Spinal cord (tissue), 10 donors: ENCODE measurements around the gene HOXD13. TPM values are rescaled to one million over a fixed set of nuclear protein-coding genes. Genes with fewer than 3 reads are reported as not detected.
A peak's percentile ranks its signal among the peaks of the same experiment; 100 is the strongest.

Experiments used
- DNase-seq, 6 donors: peaks; one replicate each; pipeline versions ENCODE4 v3.0.0 to v3.0.0-alpha.2; 2013 to 2015; ENCODE audit warnings: low spot score in 6 of 6, low read depth in 4 of 6
- H3K27ac ChIP-seq: one replicate; pipeline ENCODE4 v1.5.1; 2013; ENCODE audit warnings: low read depth, low read length, control low read depth
- H3K27me3 ChIP-seq: one replicate; pipeline ENCODE4 v1.6.1; 2013; ENCODE audit warnings: low read length; ENCODE audit not compliant: control insufficient read depth, insufficient read depth
- H3K36me3 ChIP-seq: one replicate; pipeline ENCODE4 v1.6.1; 2013; ENCODE audit warnings: low read length; ENCODE audit not compliant: control insufficient read depth, insufficient read depth
- H3K4me1 ChIP-seq: one replicate; pipeline ENCODE4 v1.6.1; 2013; ENCODE audit warnings: low read length; ENCODE audit not compliant: control insufficient read depth, insufficient read depth
- H3K4me3 ChIP-seq: one replicate; pipeline ENCODE4 v1.5.1; 2013; ENCODE audit warnings: low read depth, low read length, control low read depth
- H3K9me3 ChIP-seq: one replicate; pipeline ENCODE4 v1.6.1; 2013; ENCODE audit warnings: low read length; ENCODE audit not compliant: control insufficient read depth, insufficient read depth
- WGBS: methylation state at CpG from one replicate; pipeline ENCODE4 v1.1.5; 2013; ENCODE audit warnings: missing lambda C conversion rate; ENCODE audit not compliant: insufficient coverage; 5-methylcytosine and 5-hydroxymethylcytosine counted together
- polyA plus RNA-seq, 2 donors: library from polyadenylated mRNA; unstranded; fragments of 120-200 nt; gene quantifications; one replicate each; pipeline ENCODE4 v1.2.1, GENCODE V29; 2013; ENCODE audit not compliant: insufficient read length in 2 of 2
- total RNA-seq, 2 donors: library from RNA; depleted of rRNA in 1 of 2; stranded (reverse); fragments of 120-200 nt in 1 of 2; fragments of >200 nt in 1 of 2; gene quantifications; one replicate each; pipeline versions ENCODE4 v1.2.3 to v1.2.4, GENCODE V29; 2013 to 2014
- donor health status: healthy.

Gene HOXD13
- total and polyA plus RNA-seq, 4 donors = 0.10 TPM; not detected in 3

DNA sequence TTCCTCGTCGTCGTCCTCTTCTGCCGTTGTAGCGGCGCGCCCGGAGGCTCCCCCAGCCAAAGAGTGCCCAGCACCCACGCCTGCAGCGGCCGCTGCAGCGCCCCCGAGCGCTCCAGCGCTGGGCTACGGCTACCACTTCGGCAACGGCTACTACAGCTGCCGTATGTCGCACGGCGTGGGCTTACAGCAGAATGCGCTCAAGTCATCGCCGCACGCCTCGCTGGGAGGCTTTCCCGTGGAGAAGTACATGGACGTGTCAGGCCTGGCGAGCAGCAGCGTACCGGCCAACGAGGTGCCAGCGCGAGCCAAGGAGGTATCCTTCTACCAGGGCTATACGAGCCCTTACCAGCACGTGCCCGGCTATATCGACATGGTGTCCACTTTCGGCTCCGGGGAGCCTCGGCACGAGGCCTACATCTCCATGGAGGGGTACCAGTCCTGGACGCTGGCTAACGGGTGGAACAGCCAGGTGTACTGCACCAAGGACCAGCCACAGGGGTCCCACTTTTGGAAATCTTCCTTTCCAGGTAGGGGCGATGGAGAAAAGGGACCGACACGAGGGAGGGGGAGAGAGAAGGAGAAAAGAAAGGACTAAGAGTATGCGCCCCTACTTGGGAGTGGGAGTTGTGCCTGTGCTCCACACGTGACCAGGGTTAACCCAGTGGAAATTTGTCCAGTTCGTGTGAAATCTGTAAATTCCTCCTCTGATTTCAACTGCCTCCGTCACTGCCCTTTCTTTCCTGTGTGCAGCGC is 800 bp downstream of the HOXD13 start:
- peak overlapping the region; percentile 1 for H3K4me3 ChIP-seq

DNA sequence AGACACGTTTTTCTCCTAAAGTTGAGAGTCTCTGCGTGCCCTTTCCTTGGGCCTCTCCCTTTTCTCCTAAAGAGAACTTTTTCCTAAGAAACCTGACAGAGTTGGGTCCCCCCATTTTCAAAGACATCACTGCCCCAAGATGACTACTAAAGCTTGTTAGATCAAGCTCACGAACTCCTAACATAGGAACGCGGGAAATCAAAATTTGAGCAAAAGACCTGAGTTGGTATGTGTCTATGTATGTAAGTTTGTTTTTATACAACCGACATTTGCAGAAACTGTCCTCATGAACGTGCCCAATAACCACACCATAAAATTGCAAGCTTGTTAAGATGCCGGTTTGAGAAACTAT is 1.4 kb downstream of the HOXD13 start:
- H3K4me1 ChIP-seq = peaks cover 26% of the 10 kb centered on the region
- no peak overlapping the region for H3K4me3 ChIP-seq
- no peaks in the 10 kb centered on the region for H3K9me3 ChIP-seq
- H3K27me3 ChIP-seq = peaks cover 97% of the 10 kb centered on the region
- peak in 1 of 6 donors; percentile 61 for DNase-seq
- no peaks in the 10 kb centered on the region for H3K36me3 ChIP-seq
- WGBS = 4% methylated on average over 2 of the region's 8 CpGs
- no peak overlapping the region for H3K27ac ChIP-seq

More for the DNA sequence above, 800 bp downstream of the HOXD13 start:
- no peaks in the 10 kb centered on the region for H3K36me3 ChIP-seq
- peaks cover 23% of the 10 kb centered on the region for H3K4me1 ChIP-seq
- no peaks in the 10 kb centered on the region for H3K9me3 ChIP-seq
- H3K27ac ChIP-seq = no peak overlapping the region
- H3K27me3 ChIP-seq = peaks cover 97% of the 10 kb centered on the region
- under 1% methylated on average over 53 of the region's 53 CpGs for WGBS
- no peak for DNase-seq

DNA sequence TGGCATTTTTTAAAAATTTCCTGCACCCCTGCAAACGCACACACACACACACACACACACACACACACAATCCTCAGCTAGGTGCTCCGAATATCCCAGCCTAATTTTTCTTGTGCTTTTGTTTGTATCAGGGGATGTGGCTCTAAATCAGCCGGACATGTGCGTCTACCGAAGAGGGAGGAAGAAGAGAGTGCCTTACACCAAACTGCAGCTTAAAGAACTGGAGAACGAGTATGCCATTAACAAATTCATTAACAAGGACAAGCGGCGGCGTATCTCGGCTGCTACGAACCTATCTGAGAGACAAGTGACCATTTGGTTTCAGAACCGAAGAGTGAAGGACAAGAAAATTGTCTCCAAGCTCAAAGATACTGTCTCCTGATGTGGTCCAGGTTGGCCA is 1.8 kb downstream of the HOXD13 start:
- H3K27ac ChIP-seq = no peak overlapping the region
- DNase-seq = peak in 1 of 6 donors; percentile 43
- 17% methylated on average over 6 of the region's 12 CpGs for WGBS
- peaks cover 29% of the 10 kb centered on the region for H3K4me1 ChIP-seq
- H3K36me3 ChIP-seq = no peaks in the 10 kb centered on the region
- no peak overlapping the region for H3K4me3 ChIP-seq
- H3K27me3 ChIP-seq = peaks cover 97% of the 10 kb centered on the region
- H3K9me3 ChIP-seq = no peaks in the 10 kb centered on the region

GRCh38 chr2:176095421-176095820 is 2.9 kb downstream of the HOXD13 start:
- WGBS = 21% methylated on average over 2 of the region's 5 CpGs
- H3K4me3 ChIP-seq = no peak overlapping the region

DNA sequence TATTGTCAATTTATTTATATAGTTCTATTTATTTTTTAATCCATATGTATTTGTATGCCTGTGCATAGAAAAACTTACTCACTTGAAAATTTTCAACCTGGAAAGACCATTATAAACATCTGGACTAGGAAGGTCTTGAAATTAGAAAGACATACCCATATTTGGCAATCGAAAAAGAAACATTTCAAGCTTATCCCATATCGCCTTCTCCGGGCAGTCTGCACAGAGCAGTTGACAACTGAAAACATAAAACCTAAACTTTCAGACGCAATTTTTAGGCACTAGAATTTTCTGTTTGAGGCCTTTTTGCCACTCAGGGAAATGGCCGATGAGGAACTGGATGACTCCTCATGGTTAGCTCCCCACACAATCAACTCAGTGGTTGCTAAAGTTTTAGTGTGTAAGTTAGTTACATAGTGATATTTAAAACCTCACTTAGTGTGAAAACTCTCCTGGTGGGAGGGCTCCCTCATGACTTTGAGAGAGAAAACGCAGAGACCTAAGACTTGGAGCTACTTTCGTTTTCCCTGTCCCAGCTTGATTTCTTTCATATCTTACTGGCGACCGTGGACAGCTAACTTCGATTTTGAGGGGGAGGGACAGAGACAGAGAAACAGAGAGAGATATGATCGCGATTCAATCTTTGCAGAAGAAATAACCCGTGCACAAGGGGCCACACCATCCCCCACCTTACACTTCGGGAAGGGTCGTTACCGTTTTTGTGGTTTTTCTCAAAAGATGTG is 3.9 kb downstream of the HOXD13 start:
- Histone ChIP-seq H3K27me3 (peaks cover 97% of the 10 kb centered on the region), H3K4me1 (peaks cover 40% of the 10 kb centered on the region), H3K27ac (no peak overlapping the region), H3K4me3 (no peak overlapping the region), H3K9me3 (no peaks in the 10 kb centered on the region), H3K36me3 (no peaks in the 10 kb centered on the region)
- DNase-seq = peak in 2 of 6 donors; percentile 65 to 68
- WGBS = 5% methylated on average over 6 of the region's 16 CpGs

More at GRCh38 chr2:176095421-176095820, 2.9 kb downstream of the HOXD13 start:
- Histone ChIP-seq H3K9me3 (no peaks in the 10 kb centered on the region), H3K36me3 (no peaks in the 10 kb centered on the region), H3K27me3 (peaks cover 97% of the 10 kb centered on the region), H3K27ac (no peak overlapping the region), H3K4me1 (peaks cover 39% of the 10 kb centered on the region)
- DNase-seq = no peak

GRCh38 chr2:176096986-176097819 is 4.7 kb downstream of the HOXD13 start:
- Histone ChIP-seq H3K4me3 (peak overlapping the region; percentile 33), H3K27me3 (peaks cover 97% of the 10 kb centered on the region), H3K36me3 (no peaks in the 10 kb centered on the region), H3K27ac (no peak overlapping the region), H3K9me3 (no peaks in the 10 kb centered on the region), H3K4me1 (peaks cover 40% of the 10 kb centered on the region)
- DNase-seq = peak in 2 of 6 donors; percentile 89
- WGBS = under 1% methylated on average over 38 of the region's 45 CpGs

DNA sequence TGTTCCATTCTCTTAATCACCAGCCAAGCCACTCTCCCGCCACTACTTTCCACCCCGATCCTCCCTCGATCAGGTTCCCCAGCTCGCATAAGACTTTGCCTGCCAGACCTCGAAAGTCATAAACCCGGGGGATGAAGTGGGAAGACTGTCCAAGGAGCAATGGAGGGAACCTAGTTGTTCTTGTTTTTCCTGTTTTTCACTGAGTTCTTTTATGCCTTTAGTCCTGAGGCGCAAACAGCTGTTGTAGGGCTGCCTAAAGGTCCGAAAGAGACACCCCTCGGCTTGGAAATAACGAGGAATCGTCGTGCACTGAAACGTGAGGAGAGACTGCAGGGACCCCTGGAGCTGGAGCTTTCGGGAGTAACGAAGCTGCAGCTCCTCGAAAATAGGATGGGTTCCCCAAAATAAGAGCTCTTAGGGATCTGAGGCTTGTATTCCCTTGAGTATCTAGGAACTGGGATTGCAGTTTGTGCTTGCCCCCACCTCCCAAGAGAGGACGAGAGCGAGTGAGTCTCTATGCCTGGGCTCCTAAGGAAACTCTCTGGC is 5.4 kb downstream of the HOXD13 start:
- no peaks in the 10 kb centered on the region for H3K36me3 ChIP-seq
- peaks cover 40% of the 10 kb centered on the region for H3K4me1 ChIP-seq
- no peak for DNase-seq
- H3K9me3 ChIP-seq = no peaks in the 10 kb centered on the region
- H3K4me3 ChIP-seq = peak overlapping the region; percentile 33
- H3K27me3 ChIP-seq = peaks cover 100% of the 10 kb centered on the region
- H3K27ac ChIP-seq = no peak overlapping the region
- 2% methylated on average over 11 of the region's 18 CpGs for WGBS

DNA sequence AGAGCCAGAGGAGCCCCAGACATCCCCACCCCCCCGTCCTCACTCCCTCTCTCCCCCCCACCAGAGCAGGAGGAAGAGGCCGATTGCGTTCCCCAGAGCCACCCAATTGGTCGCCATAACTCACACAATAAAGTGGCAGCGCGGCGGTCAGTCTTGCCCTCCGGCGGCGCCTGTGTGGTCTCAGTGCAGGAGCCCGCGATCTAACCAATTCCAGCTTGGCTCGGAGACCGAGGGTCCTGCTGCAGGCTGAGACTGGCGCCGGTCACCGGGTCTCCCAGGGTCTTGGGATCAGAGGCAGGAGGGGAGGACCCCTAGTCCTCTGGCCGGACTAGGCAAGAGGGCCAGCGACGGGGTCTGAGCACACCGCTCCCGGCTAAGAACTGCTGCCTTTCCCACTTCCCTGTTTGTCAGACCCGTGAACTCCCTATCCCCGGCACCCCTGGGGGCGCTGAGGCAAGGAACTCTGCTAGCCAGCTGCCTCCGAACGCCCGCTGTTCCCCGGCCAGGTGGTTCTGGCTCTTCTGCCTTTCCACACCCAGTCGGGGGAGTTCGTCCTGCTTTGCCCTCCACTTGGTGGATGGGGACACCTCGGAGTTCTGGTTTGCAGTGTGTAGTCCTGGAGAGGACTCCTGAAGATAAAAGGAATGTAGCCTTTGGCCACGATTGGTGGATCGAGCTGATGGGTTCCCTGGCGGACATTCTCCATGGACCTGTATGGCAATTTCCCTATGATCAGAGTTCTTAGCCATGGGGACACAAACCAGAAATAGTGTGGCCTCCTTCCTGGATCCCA is 6.0 kb downstream of the HOXD13 start:
- Histone ChIP-seq H3K9me3 (no peaks in the 10 kb centered on the region), H3K4me3 (no peak overlapping the region), H3K36me3 (no peaks in the 10 kb centered on the region), H3K4me1 (peaks cover 34% of the 10 kb centered on the region), H3K27me3 (peaks cover 100% of the 10 kb centered on the region), H3K27ac (no peak overlapping the region)
- no peak for DNase-seq
- 5% methylated on average over 35 of the region's 35 CpGs for WGBS
